Endothelial cell (in vitro differentiated cells): ENCODE data around the gene C5orf46. TPM values are rescaled to one million over a fixed set of nuclear protein-coding genes. Genes with fewer than 3 reads are reported as not detected.

ENCODE experiments used
- DNase-seq: peaks from one replicate; pipeline ENCODE4 v3.0.0; 2021; ENCODE audit warnings: low spot score
- H3K27ac Mint-ChIP-seq: one replicate; pipeline ENCODE4 v1.8.0; 2021; ENCODE audit warnings: mixed read lengths, inconsistent platforms; ENCODE audit not compliant: unreplicated experiment
- H3K27me3 Mint-ChIP-seq: one replicate; pipeline ENCODE4 v1.8.0; 2021; ENCODE audit warnings: mild to moderate bottlenecking, moderate library complexity, mixed read lengths, inconsistent platforms; ENCODE audit not compliant: unreplicated experiment
- H3K36me3 Mint-ChIP-seq: one replicate; pipeline ENCODE4 v1.8.0; 2021; ENCODE audit warnings: mild to moderate bottlenecking, low read depth, mixed read lengths, inconsistent platforms; ENCODE audit not compliant: unreplicated experiment
- H3K4me1 Mint-ChIP-seq: one replicate; pipeline ENCODE4 v1.8.0; 2021; ENCODE audit warnings: mild to moderate bottlenecking, mixed read lengths, inconsistent platforms; ENCODE audit not compliant: unreplicated experiment
- H3K4me3 Mint-ChIP-seq: one replicate; pipeline ENCODE4 v1.8.0; 2021; ENCODE audit warnings: mild to moderate bottlenecking, mixed read lengths, inconsistent platforms; ENCODE audit not compliant: unreplicated experiment
- H3K9me3 Mint-ChIP-seq: one replicate; pipeline ENCODE4 v1.8.0; 2021; ENCODE audit warnings: mixed read lengths, inconsistent platforms; ENCODE audit not compliant: unreplicated experiment
- CTCF ChIP-seq: fragments of 200-600 bp; sonication (generic); IDR thresholded peaks from one replicate; pipeline ENCODE4 v1.5.0; 2021; ENCODE audit warnings: antibody characterized with exemption; ENCODE audit not compliant: unreplicated experiment
- total RNA-seq: library from RNA; stranded (reverse); fragmentation: NEBNext Ultra II Directional; extraction: Animal tissue kit (Norgen Biotek cat#: 25700); gene quantifications from one replicate; pipeline ENCODE4 v1.2.1, GENCODE V29; 2021; ENCODE audit not compliant: unreplicated experiment

The C5orf46 gene
- total RNA-seq, 1 donor from 2014 or later: not detected

GRCh38 chr5:147845618-147846017, 60.7 kb downstream of the C5orf46 start:
- no peak for TF ChIP-seq CTCF
- no peak for DNase-seq
- no peaks in the 10 kb centered on the region for H3K27me3 Mint-ChIP-seq
- peaks cover 2% of the 10 kb centered on the region for H3K4me1 Mint-ChIP-seq
- no peaks in the 10 kb centered on the region for H3K9me3 Mint-ChIP-seq
- H3K4me3 Mint-ChIP-seq: no peak overlapping the region
- no peaks in the 10 kb centered on the region for H3K36me3 Mint-ChIP-seq
- H3K27ac Mint-ChIP-seq: no peak overlapping the region

- peaks cover 2% of the 10 kb centered on the region for H3K4me1 Mint-ChIP-seq
- no peak overlapping the region for H3K27ac Mint-ChIP-seq
- H3K27me3 Mint-ChIP-seq: no peaks in the 10 kb centered on the region
- no peak overlapping the region for H3K4me3 Mint-ChIP-seq
- DNase-seq: no peak
- no peak for TF ChIP-seq CTCF
- H3K36me3 Mint-ChIP-seq: no peaks in the 10 kb centered on the region
- H3K9me3 Mint-ChIP-seq: no peaks in the 10 kb centered on the region
These were observed 61.5 kb downstream of the C5orf46 start for GRCh38 chr5:147844846-147845245.

GRCh38 chr5:147842869-147843268, 63.5 kb downstream of the C5orf46 start:
- no peak for TF ChIP-seq CTCF
- Mint-ChIP-seq H3K36me3 (no peaks in the 10 kb centered on the region), H3K9me3 (no peaks in the 10 kb centered on the region), H3K27me3 (no peaks in the 10 kb centered on the region), H3K4me1 (no peaks in the 10 kb centered on the region), H3K4me3 (no peak overlapping the region), H3K27ac (no peak overlapping the region)
- DNase-seq: no peak

Other genes starting within 250 kb of the C5orf46 start
- 4.3 TPM for gene JAKMIP2, start 123.8 kb downstream of the C5orf46 start, total RNA-seq
- gene SPINK1, start 74.9 kb downstream of the C5orf46 start, total RNA-seq: not detected
- gene SCGB3A2, start 27.8 kb downstream of the C5orf46 start, total RNA-seq: 1.4 TPM
- gene SPINK5, start 157.4 kb upstream of the C5orf46 start, total RNA-seq: 4.3 TPM